SK-N-SH (cell line): ENCODE results near the gene SLC7A1.

Experiments used
- EP300 ChIP-seq, 2 experiments: IDR thresholded peaks; 2 replicates each; pipeline versions ENCODE4 v1.4.0 to v1.6.1; 2012; ENCODE audit warnings: borderline replicate concordance in 1 of 2, low read depth in 1 of 2, low read length in 1 of 2
- FOSL2 ChIP-seq: IDR thresholded peaks from 2 replicates; pipeline ENCODE4 v1.4.0; 2012; ENCODE audit warnings: low read depth, mild to moderate bottlenecking, moderate library complexity, borderline replicate concordance
- GABPA ChIP-seq: IDR thresholded peaks from 2 replicates; pipeline ENCODE4 v1.4.0; 2012; ENCODE audit warnings: low read depth, mild to moderate bottlenecking
- GATA2 ChIP-seq: sonication (generic); formaldehyde crosslinking; IDR thresholded peaks from 2 replicates; pipeline ENCODE4 v1.5.0; 2020; ENCODE audit warnings: mild to moderate bottlenecking, missing genetic modification reagents
- NFIC ChIP-seq: IDR thresholded peaks from 2 replicates; pipeline ENCODE4 v1.4.0; 2012; ENCODE audit warnings: borderline replicate concordance
- NRF1 ChIP-seq: IDR thresholded peaks from 2 replicates; pipeline ENCODE4 v1.6.1; 2012; ENCODE audit warnings: low read depth, mild to moderate bottlenecking, low read length
- SIN3A ChIP-seq: IDR thresholded peaks from 2 replicates; pipeline ENCODE4 v1.6.1; 2012; ENCODE audit warnings: low read depth, mild to moderate bottlenecking, low read length, moderate library complexity, borderline replicate concordance
- TAF1 ChIP-seq: IDR thresholded peaks from 2 replicates; pipeline ENCODE4 v1.6.1; 2012; ENCODE audit warnings: low read depth, mild to moderate bottlenecking, low read length, moderate library complexity, borderline replicate concordance
- TF ChIP-seq, protein P1 (sequence below): fragments of 200-600 bp; sonication (generic); IDR thresholded peaks from 2 replicates; pipeline ENCODE4 v1.6.1; 2017; ENCODE audit warnings: antibody characterized with exemption, mild to moderate bottlenecking, moderate library complexity

DNA sequence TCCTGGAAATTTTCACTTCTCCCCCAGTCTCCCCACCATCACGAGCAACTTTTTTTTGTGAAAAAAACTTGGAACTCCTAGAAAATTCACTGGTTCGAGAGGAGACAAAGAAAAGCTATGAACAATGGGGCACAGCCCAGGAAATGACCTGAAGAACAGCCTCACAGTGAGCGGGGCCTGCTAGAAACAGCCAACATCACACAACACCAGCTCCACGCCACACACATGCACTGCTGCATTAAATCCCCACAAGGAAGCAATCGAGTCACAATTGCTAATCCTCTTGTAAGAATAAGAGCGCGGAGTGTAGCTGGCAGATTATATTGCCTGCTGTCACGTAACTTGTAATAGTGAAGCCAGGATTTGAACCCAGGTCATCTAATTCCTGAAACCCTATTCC, 48.8 kb downstream of the SLC7A1 start:
- no peak for TF ChIP-seq EP300 (IDR thresholded peaks at IDR 0.05; ENCODE audit: borderline replicate concordance in 1 of 2, low read depth in 1 of 2, low read length in 1 of 2)
- TF ChIP-seq FOSL2 = no peak
- no peak for TF ChIP-seq GATA2 (CRISPR knock-in tag)
- TF ChIP-seq GABPA = no peak
- TF ChIP-seq NRF1 = no peak
- TF ChIP-seq, protein P1, sequence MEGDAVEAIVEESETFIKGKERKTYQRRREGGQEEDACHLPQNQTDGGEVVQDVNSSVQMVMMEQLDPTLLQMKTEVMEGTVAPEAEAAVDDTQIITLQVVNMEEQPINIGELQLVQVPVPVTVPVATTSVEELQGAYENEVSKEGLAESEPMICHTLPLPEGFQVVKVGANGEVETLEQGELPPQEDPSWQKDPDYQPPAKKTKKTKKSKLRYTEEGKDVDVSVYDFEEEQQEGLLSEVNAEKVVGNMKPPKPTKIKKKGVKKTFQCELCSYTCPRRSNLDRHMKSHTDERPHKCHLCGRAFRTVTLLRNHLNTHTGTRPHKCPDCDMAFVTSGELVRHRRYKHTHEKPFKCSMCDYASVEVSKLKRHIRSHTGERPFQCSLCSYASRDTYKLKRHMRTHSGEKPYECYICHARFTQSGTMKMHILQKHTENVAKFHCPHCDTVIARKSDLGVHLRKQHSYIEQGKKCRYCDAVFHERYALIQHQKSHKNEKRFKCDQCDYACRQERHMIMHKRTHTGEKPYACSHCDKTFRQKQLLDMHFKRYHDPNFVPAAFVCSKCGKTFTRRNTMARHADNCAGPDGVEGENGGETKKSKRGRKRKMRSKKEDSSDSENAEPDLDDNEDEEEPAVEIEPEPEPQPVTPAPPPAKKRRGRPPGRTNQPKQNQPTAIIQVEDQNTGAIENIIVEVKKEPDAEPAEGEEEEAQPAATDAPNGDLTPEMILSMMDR = no peak
- no peak for TF ChIP-seq TAF1
- TF ChIP-seq NFIC = no peak
- no peak for TF ChIP-seq SIN3A
